ENCODE results near the gene ORC5.

The ORC5 gene

DNA sequence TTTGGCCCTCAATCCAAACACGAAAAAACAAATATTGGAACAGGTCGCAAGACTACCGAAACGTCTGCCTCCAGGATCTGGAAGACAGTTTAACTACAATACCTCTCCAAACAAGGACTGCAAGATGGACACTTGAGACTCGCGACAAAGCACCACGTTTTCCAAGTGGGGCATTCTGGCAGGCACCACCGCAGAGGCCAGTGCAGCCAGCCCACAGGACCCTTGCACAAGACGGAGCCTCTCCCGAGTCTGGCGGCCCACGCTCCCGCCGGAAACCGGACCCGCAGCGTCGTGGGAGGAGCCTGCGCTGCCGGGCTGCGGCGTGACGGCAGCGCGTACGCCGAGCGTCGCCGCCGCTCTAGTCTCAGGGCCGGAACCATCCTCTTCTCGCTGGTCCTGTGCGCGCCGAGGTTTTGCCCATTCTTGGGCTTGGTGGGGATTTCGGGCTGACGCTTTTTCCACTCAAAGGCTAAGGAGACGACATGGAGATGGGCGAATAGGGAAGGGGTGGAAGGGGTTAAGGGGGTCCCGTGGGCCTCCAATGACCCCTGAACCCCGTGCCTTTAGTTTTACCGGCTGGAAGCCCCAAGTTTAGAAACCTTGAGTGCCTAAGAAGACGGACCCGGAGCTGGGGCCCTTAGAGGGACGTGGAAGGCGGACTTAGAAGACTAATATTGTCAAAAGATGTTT lies at the start of gene ORC5:
Gene ORC5, minus strand, starts transcription at position 283 of the 690 bp plus-strand sequence. Its CDS starts 109 bp downstream, at position 174.
- Histone ChIP-seq H3K4me1 (ENCODE audit: control insufficient read depth, insufficient read depth, low read length) (peaks cover 7% of the 10 kb centered on the region; the same call in 1 of the 2 replicates), H3K36me3 (ENCODE audit: control insufficient read depth in 2 of 2, insufficient read depth in 1 of 2, low read length in 2 of 2) (peaks cover 0 to 13% of the 10 kb centered on the region in 2 experiments; a peak in 1 of 3 replicates), H3K4me3 (ENCODE audit: low read depth, low read length) (peak within 1 kb of the TSS; percentile 85), H3K27ac (ENCODE audit: extremely low read depth, low read depth, low read length) (peak within 1 kb of the TSS; percentile 55; the same call in 1 of the 2 replicates), H3K9me3 (ENCODE audit: control insufficient read depth, insufficient read depth, low read depth, low read length) (no peaks in the 10 kb centered on the region)
- CTCF ChIA-PET = interaction anchor here (0.7 to 1.8 kb wide), 2 partner anchors 109 to 579 kb away, joined by 3 to 4 read pairs; no protein-coding TSS in a partner anchor
- POLR2A ChIA-PET = interaction anchor here (0.5 kb wide), 1 partner anchor 453 kb away, joined by 3 read pairs; no protein-coding TSS in a partner anchor
- TF ChIP-seq ZNF610 (tag by site-specific recombination; IDR thresholded peaks at IDR 0.05; ENCODE audit: borderline replicate concordance) (peak; percentile 26; the same call in 1 of the 2 replicates), TRIM28 (IDR thresholded peaks at IDR 0.05; ENCODE audit: borderline replicate concordance, low read length) (0 out of 2 replicates have a peak, but pooled peaks have one; percentile 20), ZFP41 (tag by site-specific recombination; IDR thresholded peaks at IDR 0.05; ENCODE audit: borderline replicate concordance) (no peak), ZNF19 (tag by site-specific recombination; IDR thresholded peaks at IDR 0.05; ENCODE audit: low read depth) (no peak), ZNF121 (tag by site-specific recombination; IDR thresholded peaks at IDR 0.05) (0 out of 2 replicates have a peak, but pooled peaks have one; percentile 16), ZNF223 (tag by site-specific recombination; IDR thresholded peaks at IDR 0.05) (no peak), ZBTB8A (tag by site-specific recombination; IDR thresholded peaks at IDR 0.05) (peak; percentile 93), KLF8 (tag by site-specific recombination; IDR thresholded peaks at IDR 0.05) (peak; percentile 50; the same call in 1 of the 2 replicates), ZBTB17 (tag by site-specific recombination; IDR thresholded peaks at IDR 0.05) (peak; percentile 76), GLIS1 (tag by site-specific recombination; IDR thresholded peaks at IDR 0.05) (peak; percentile 16; the same call in 1 of the 2 replicates), GFI1B (tag by site-specific recombination; IDR thresholded peaks at IDR 0.05) (no peak), ZNF10 (tag by site-specific recombination; IDR thresholded peaks at IDR 0.05) (no peak), ZNF629 (tag by site-specific recombination; IDR thresholded peaks at IDR 0.05) (peak; percentile 65), SP7 (tag by site-specific recombination; IDR thresholded peaks at IDR 0.05) (peak; percentile 75), ZNF623 (tag by site-specific recombination; IDR thresholded peaks at IDR 0.05) (peak; percentile 97), ZNF548 (tag by site-specific recombination; IDR thresholded peaks at IDR 0.05) (no peak), ZNF785 (tag by site-specific recombination; IDR thresholded peaks at IDR 0.05) (no peak), EGR2 (tag by site-specific recombination; IDR thresholded peaks at IDR 0.05; ENCODE audit: low read depth) (peak; percentile 79), ZNF501 (tag by site-specific recombination; IDR thresholded peaks at IDR 0.05) (peak; percentile 84), ZNF600 (tag by site-specific recombination; IDR thresholded peaks at IDR 0.05) (peak; percentile 61; the same call in 1 of the 2 replicates), ZFHX2 (tag by site-specific recombination; conservative IDR thresholded peaks at IDR 0.05) (peak; percentile 87), GLI4 (tag by site-specific recombination; IDR thresholded peaks at IDR 0.05) (peak; percentile 61; the same call in 1 of the 2 replicates)
- TF ChIP-seq, protein P1, sequence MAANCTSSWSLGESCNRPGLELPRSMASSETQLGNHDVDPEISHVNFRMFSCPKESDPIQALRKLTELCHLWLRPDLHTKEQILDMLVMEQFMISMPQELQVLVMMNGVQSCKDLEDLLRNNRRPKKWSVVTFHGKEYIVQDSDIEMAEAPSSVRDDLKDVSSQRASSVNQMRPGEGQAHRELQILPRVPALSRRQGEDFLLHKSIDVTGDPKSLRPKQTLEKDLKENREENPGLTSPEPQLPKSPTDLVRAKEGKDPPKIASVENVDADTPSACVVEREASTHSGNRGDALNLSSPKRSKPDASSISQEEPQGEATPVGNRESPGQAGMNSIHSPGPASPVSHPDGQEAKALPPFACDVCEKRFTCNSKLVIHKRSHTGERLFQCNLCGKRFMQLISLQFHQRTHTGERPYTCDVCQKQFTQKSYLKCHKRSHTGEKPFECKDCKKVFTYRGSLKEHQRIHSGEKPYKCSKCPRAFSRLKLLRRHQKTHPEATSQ (tag by site-specific recombination; IDR thresholded peaks at IDR 0.05) = peak; percentile 57; the same call in 1 of the 2 replicates
- TF ChIP-seq, protein P2, sequence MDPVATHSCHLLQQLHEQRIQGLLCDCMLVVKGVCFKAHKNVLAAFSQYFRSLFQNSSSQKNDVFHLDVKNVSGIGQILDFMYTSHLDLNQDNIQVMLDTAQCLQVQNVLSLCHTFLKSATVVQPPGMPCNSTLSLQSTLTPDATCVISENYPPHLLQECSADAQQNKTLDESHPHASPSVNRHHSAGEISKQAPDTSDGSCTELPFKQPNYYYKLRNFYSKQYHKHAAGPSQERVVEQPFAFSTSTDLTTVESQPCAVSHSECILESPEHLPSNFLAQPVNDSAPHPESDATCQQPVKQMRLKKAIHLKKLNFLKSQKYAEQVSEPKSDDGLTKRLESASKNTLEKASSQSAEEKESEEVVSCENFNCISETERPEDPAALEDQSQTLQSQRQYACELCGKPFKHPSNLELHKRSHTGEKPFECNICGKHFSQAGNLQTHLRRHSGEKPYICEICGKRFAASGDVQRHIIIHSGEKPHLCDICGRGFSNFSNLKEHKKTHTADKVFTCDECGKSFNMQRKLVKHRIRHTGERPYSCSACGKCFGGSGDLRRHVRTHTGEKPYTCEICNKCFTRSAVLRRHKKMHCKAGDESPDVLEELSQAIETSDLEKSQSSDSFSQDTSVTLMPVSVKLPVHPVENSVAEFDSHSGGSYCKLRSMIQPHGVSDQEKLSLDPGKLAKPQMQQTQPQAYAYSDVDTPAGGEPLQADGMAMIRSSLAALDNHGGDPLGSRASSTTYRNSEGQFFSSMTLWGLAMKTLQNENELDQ (tag by site-specific recombination; IDR thresholded peaks at IDR 0.05; ENCODE audit: low read depth) = no peak
- TF ChIP-seq, protein P3, sequence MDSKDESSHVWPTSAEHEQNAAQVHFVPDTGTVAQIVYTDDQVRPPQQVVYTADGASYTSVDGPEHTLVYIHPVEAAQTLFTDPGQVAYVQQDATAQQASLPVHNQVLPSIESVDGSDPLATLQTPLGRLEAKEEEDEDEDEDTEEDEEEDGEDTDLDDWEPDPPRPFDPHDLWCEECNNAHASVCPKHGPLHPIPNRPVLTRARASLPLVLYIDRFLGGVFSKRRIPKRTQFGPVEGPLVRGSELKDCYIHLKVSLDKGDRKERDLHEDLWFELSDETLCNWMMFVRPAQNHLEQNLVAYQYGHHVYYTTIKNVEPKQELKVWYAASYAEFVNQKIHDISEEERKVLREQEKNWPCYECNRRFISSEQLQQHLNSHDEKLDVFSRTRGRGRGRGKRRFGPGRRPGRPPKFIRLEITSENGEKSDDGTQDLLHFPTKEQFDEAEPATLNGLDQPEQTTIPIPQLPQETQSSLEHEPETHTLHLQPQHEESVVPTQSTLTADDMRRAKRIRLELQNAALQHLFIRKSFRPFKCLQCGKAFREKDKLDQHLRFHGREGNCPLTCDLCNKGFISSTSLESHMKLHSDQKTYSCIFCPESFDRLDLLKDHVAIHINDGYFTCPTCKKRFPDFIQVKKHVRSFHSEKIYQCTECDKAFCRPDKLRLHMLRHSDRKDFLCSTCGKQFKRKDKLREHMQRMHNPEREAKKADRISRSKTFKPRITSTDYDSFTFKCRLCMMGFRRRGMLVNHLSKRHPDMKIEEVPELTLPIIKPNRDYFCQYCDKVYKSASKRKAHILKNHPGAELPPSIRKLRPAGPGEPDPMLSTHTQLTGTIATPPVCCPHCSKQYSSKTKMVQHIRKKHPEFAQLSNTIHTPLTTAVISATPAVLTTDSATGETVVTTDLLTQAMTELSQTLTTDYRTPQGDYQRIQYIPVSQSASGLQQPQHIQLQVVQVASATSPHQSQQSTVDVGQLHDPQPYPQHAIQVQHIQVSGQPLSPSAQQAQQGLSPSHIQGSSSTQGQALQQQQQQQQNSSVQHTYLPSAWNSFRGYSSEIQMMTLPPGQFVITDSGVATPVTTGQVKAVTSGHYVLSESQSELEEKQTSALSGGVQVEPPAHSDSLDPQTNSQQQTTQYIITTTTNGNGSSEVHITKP (tag by site-specific recombination; IDR thresholded peaks at IDR 0.05) = peak; percentile 92
- TF ChIP-seq, protein P4, sequence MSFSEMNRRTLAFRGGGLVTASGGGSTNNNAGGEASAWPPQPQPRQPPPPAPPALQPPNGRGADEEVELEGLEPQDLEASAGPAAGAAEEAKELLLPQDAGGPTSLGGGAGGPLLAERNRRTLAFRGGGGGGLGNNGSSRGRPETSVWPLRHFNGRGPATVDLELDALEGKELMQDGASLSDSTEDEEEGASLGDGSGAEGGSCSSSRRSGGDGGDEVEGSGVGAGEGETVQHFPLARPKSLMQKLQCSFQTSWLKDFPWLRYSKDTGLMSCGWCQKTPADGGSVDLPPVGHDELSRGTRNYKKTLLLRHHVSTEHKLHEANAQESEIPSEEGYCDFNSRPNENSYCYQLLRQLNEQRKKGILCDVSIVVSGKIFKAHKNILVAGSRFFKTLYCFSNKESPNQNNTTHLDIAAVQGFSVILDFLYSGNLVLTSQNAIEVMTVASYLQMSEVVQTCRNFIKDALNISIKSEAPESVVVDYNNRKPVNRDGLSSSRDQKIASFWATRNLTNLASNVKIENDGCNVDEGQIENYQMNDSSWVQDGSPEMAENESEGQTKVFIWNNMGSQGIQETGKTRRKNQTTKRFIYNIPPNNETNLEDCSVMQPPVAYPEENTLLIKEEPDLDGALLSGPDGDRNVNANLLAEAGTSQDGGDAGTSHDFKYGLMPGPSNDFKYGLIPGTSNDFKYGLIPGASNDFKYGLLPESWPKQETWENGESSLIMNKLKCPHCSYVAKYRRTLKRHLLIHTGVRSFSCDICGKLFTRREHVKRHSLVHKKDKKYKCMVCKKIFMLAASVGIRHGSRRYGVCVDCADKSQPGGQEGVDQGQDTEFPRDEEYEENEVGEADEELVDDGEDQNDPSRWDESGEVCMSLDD (tag by site-specific recombination; IDR thresholded peaks at IDR 0.05) = peak; percentile 22; the same call in 1 of the 2 replicates
- TF ChIP-seq, protein P5, sequence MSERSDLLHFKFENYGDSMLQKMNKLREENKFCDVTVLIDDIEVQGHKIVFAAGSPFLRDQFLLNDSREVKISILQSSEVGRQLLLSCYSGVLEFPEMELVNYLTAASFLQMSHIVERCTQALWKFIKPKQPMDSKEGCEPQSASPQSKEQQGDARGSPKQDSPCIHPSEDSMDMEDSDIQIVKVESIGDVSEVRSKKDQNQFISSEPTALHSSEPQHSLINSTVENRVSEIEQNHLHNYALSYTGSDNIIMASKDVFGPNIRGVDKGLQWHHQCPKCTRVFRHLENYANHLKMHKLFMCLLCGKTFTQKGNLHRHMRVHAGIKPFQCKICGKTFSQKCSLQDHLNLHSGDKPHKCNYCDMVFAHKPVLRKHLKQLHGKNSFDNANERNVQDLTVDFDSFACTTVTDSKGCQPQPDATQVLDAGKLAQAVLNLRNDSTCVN (tag by site-specific recombination; optimal IDR thresholded peaks at IDR 0.05) = peak; percentile 83

Data from HEK293 (cell line).